GM12891 (cell line): ENCODE data around the gene LUC7L.

Experiments used
- PAX5 ChIP-seq: IDR thresholded peaks from 2 replicates; pipeline ENCODE4 v1.6.1; 2011; ENCODE audit warnings: low read length, moderate library complexity, mild to moderate bottlenecking; ENCODE audit not compliant: insufficient read depth, severe bottlenecking
- POLR2A ChIP-seq: IDR thresholded peaks from 2 replicates; pipeline ENCODE4 v1.6.1; 2011; ENCODE audit warnings: low read depth, low read length, control low read depth
- POLR2AphosphoS5 ChIP-seq: IDR thresholded peaks from 2 replicates; pipeline ENCODE4 v1.6.1; 2011; ENCODE audit warnings: low read depth, low read length, control low read depth
- POU2F2 ChIP-seq: IDR thresholded peaks from 2 replicates; pipeline ENCODE4 v1.6.1; 2011; ENCODE audit warnings: low read depth, mild to moderate bottlenecking, control low read depth, low read length, moderate library complexity
- TAF1 ChIP-seq: IDR thresholded peaks from 2 replicates; pipeline ENCODE4 v1.6.1; 2011; ENCODE audit warnings: low read depth, low read length, control low read depth

DNA sequence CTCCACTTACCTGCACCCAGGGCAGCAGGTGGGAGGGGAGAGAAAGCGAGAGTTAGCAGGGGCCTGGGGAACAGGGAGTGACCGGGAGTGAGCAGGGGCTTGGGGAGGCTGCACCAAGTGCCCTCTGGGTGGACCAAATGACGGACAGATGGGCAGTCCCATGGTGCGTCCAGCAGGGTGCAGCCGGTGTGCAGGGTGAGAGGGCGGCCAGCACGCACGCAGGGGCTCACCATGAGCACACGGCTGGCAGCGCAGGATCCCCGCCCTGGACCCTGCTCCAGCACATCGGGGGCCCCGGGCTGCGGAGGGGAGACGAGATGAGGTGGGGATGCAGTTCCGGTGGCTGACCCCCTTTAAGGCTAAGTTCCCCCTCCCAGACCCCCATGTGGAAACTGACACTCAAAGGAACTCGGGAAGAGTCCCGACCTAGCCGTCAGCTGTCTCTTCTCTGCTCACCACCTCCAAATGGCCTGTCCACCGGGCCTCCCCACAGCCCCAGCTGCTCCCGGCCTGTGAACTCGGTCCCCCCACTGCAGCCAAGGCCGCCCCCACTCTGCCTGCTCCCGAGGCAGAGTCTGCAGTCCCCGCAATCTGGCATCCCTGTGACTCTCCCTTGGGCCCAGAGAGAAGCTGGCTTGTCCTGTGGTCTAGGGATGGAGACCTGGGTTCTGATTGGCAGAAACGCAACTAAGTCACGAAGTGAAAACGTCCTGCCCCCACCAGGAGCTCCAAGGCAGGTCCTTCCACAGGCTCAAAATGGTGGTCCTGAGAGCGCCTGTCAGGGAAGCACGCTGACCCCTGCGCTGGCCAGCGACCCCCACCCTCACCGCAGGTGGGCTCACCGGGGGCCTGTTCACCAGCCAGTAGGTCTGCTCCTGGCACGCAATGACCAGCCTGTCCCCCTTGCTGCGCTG lies 43.6 kb upstream of the LUC7L start:
- no peak for TF ChIP-seq POLR2AphosphoS5
- no peak for TF ChIP-seq TAF1
- TF ChIP-seq POLR2A: no peak
- TF ChIP-seq PAX5: no peak
- no peak for TF ChIP-seq POU2F2
